GM18867 (cell line): Measurements from ENCODE around the gene ABHD15.
"Not testable (repeated sequence)": the region's sequence is repeated elsewhere in the genome, so short reads cannot be mapped to it uniquely, and the experiment has no call there.

Experiments used
- ATAC-seq: cut with Tn5 transposase; IDR thresholded peaks from one replicate; pipeline ENCODE4 v1.9.1; 2021; ENCODE audit warnings: mild to moderate bottlenecking, moderate library complexity; ENCODE audit not compliant: unreplicated experiment

ABHD15 gene

DNA sequence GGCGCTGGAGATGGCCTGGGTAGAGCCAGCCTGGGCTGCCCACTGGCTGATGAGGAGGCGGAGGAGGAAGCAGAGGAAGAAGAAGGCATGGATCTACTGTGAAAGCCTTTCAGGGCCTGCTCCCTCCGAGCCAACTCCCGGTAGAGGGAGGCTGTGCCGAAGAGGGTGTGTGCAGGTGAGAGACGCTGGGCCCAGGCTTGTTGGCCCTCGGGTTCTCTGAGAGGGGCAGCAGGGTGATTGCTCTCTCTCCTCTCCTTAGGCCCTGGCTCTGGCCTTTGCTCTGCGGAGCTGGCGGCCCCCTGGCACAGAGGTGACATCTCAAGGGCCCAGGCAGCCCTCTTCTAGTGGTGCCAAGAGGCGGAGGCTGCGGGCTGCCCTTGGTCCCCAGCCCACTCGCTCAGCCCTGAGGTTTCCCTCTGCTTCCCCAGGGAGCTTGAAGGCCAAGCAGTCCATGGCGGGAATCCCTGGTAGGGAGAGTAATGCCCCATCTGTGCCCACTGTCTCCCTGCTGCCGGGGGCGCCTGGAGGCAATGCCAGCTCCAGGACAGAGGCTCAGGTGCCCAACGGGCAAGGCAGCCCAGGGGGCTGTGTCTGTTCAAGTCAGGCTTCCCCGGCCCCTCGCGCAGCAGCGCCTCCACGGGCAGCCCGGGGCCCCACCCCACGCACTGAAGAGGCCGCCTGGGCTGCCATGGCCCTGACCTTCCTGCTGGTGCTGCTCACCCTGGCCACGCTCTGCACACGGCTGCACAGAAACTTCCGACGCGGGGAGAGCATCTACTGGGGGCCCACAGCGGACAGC, 5.2 kb upstream of the ABHD15 start:
- no peak for ATAC-seq

- ATAC-seq, result no peak
These were observed 4.6 kb upstream of the ABHD15 start for GRCh38 chr17:29571486-29571882.

DNA sequence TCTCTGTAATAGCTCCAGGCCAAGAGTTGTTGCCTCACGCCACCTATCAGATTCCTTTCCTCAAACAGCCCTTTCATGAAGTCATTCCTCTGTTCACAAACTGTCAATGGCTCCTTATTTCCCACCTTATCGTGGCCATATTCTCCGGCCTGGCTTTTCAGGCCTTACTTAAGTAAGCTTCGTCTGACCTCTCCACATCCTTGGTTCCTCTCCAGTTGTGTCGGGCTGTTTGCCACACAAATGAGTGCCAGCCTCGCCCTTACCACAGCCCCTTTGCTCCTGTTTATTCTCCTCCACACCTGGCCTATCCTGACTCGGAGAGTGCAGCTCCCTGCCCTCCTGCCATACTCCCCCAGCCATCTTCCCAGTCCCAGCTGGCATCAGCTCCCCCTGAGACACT, 3.7 kb upstream of the ABHD15 start:
- ATAC-seq, result no peak

DNA sequence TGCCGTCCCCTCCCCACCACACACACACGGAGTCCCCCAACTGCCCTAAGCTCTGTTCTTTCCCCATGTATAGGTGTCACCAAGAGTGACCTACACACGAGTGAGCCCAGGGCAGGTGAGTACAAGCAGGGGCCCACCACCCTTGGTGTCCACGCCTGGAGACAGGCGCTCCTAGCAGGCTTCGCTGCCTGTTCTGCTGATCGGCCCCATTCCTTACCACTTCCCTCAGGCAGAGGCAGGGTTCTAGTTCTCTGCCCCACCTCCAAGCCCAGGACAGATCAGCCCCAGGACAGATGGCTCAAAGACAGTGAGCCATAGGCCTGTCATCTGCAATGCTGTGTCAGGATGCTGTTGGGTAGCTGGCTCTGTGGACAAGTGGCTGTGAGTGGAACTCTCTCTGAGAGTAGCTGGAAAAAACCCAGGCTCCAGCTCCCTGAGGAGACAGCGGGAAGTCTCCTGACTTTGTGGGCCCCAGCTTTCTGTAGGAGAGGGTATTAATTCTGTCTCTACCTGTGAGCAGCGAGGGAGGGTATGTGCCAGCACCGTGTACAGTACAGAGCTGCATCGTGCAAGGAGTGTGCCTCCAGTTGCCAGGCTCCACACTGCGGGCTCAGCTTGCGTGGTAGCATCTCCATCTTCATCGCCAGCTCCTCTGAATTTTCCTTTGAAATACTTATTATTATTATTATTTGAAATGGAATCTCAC, 2.6 kb upstream of the ABHD15 start:
- no peak for ATAC-seq

GRCh38 chr17:29568331-29569244, 1.8 kb upstream of the ABHD15 start, which contains the start of gene TP53I13:
Gene TP53I13, plus strand, starts transcription at chr17:29568701. Its CDS starts 58 bp downstream, at chr17:29568759.
- ATAC-seq, result peak; percentile 32

DNA sequence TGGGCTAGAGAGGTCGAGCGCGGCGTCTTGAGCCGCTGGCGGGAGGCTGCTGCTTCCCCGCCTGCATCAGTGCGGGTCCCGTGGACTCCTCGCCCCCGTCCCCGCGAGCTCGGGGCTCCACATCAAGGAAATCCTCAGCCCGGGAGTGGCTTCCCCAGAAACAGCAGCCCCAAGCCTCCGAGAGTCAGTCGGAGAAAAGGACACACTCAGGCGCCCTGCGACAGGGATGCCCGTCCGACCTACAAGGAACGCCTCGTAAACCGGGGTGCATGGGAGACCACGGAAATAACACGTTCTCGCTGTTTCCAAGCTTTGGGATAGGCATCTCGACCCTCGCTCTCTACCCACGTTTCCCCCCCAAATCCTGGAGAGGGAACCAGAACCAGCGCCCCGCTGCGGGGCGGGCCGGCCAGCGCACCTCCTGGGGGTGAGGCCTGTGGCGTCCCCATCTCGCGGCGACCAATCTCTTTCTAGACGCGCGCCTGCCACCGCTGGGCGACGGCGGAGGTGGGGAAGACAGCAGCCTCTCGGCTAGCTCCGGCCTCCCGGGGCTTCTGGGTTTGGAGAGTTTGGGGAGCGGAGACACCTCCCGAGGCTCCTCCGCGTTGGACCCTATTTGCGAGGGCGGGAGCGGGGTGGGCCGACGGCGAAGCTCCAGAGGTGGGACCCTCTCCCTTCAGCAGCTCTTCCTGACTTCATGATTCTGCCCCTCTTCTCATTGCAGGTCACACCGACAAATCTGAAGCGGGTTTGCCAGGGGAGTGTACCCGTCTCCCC, 905 bp upstream of the ABHD15 start:
- ATAC-seq, result peak; percentile 35

- peak; percentile 9 for ATAC-seq
These were observed 392 bp upstream of the ABHD15 start for GRCh38 chr17:29567304-29567553.

- peak; percentile 18 for ATAC-seq
These were observed 979 bp downstream of the ABHD15 start for GRCh38 chr17:29565643-29566472.

- no peak for ATAC-seq
These were observed 3.0 kb downstream of the ABHD15 start for GRCh38 chr17:29563816-29564215.

DNA sequence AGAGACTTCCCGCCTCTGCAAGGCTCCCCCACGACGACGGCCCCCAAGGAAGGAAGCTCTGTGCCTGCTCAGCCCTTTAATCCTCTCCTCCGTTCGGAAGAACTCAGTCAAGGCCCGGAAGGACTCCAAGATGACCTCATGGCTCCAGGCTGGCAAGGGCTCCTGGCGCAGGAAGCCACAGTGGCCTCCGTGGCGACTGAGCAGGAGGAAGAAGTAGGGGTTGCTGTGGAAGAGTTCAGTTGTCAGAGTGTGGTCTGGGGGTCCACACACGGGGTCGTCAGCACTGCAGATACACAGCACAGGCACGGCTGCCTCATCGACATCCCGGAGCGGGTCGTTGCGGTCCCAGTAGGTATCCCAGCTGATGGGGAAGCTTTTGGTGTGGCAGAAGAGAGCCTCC, 4.2 kb downstream of the ABHD15 start:
- ATAC-seq, result no peak

- ATAC-seq, result no peak
These were observed 5.0 kb downstream of the ABHD15 start for GRCh38 chr17:29561554-29562517.

- ATAC-seq, result no peak
These were observed 6.5 kb downstream of the ABHD15 start for GRCh38 chr17:29560316-29560715.

DNA sequence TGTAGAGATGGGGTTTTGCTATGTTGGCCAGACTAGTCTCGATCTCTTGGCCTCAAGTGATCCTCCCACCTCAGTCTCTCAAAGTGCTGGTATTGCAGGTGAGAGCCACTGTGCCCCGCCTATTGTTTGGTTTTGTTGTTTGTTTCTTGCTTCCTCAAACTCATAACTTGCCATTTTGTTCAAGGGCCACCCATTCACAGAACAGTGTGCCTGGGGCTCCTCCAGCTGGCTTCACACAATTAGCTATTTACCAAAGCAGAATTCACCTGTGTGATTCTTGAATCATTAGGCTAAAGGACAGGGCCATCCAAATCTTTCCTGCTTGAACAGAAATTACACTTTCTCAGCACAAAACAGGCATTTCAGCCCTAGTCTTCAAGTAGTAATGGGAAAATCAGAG, 7.2 kb downstream of the ABHD15 start:
- no peak for ATAC-seq

DNA sequence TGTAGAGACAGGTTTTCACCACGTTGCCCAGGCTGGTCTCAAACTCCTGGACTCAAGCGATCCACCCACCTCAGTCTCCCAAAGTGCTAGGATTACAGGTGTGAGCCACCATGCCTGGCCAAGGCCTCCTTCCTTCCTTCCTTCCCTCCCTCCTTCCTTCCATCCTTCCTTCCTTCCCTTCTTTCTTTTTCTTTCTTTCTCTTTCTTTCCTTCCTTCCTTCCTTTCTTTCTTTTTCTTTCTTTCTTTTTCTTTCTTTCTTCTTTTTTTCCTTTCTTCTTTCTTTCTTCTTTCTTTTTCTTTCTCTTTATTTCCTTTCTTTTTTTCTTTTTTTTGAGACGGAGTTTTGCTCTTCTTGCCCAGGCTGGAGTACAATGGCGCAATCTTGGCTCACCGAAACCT, 8.7 kb downstream of the ABHD15 start:
- ATAC-seq, result not testable (repeated sequence)

- no peak for ATAC-seq
These were observed 9.1 kb downstream of the ABHD15 start for GRCh38 chr17:29557739-29558116.

GRCh38 chr17:29557085-29557738, 9.6 kb downstream of the ABHD15 start:
- ATAC-seq, result no peak

GRCh38 chr17:29555840-29556239, 11.0 kb downstream of the ABHD15 start:
- no peak for ATAC-seq

DNA sequence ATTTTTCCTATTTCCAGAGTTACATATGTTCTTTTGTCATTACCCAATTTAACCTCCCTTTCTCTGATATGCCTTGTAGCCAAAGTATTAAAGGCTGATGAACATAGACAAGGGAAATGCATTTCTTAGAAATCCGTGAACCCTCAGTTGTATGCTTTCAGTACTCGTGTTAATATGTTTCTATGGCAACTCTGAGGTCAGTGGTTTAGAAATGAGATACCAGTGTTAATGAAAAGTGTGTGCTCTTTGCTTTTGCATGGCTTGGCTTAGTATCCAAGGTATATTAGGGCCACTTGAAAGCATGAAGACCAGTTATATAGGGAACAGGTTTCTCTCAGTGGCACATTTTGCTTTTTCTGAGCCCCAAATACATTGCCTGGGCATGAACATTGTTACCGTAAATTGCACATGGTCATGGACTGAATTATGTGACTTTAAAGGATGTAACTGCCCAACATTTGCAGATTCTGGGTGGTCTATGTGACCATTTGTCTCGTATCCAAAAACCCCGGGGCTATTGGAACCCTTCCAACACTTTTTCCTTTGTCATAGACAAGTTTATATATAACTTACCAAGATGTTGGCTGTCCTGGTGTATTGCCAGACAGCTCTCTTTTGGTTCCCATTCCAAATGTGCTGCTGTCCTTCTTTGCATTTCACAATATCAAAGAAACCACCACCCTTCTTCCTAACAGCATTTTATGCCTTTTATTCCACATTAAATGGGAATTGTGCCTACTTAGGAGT, 17.5 kb downstream of the ABHD15 start:
- no peak for ATAC-seq
